HG02943 (cell line): ENCODE data around the gene SLC25A45.

Experiments used
- ATAC-seq: cut with Tn5 transposase; IDR thresholded peaks from one replicate; pipeline ENCODE4 v1.9.1; 2021; ENCODE audit warnings: mild to moderate bottlenecking, low read depth, moderate library complexity; ENCODE audit not compliant: unreplicated experiment

Gene SLC25A45

GRCh38 chr11:65404638-65405339 lies 22.3 kb upstream of the SLC25A45 start:
- no peak for ATAC-seq

DNA sequence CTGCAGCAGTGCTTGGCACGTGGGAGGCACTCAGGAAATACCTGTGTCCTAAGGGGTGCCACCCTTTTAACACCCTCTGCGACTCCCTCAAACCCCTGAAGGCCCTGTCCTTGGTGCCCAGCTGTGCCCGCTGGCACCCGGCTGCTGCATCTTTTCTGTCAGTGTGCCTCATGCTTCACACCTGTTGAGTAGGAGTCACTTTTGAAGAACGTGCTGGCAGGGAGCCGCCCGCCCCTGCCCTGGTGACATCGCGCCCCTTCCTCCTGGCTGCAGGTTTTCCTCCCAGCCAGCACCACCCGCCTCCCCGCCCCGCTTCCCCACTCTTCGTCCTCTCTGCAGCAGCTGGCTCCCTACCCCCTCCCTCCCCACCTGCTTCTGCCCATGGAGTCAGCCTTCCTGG lies 21.8 kb upstream of the SLC25A45 start:
- ATAC-seq = no peak

- no peak for ATAC-seq
Measured at GRCh38 chr11:65403607-65404121, 21.2 kb upstream of the SLC25A45 start.

DNA sequence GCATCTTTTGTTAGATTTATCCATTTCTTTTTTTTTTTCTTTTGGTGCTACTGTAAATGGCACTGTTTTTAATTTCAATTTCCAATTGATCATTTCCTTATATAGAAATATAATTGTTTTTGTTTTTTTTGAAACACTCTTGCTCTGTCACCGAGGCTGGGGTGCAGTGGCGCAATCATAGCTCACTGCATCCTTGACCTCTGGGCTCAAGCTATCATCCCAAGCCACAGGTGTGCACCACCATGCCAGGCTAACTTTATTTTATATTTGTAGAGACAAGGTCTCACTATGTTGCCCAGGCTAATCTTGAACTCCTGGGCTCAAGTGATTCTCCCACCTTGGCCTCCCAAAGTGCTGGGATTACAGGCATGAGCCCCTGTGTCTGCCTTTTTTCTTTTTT lies 20.3 kb upstream of the SLC25A45 start:
- no peak for ATAC-seq

- ATAC-seq = no peak
Measured at GRCh38 chr11:65401803-65402248, 19.4 kb upstream of the SLC25A45 start.

DNA sequence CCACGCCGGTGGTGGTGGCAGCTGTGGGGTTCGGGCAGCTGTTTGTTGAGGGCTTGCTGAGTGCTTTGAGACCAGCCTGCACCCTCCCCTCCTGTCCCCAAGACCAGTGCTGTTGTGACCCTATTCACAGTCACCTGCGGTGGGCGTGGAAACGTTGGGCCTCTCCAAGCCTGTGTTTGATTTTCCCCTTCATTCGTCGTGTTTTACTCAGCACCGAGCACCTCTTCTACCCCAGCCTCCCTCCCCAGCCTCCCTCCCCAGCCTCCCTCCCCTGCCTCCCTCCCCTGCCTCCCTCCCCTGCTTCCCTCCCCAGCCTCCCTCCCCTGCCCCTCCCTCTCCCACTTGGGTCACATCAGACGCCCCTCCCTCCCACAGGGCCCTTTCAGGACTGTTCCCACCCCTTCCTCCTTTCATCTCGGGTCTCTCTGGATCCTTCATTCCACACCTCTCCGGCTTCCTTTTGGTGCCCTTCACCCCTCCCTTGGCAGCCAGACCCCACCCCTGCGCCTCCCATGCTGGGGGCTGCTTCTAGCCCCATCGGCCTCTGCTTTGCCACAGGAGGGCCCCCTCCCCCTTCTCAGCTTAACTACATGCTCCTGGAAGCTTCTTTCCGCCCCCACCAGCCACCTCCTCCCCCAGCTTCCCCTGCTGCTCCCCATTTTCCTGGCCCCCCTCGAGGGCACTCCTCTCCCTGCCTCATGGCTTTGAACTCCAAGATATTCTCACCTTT lies 18.8 kb upstream of the SLC25A45 start:
- ATAC-seq = no peak

- no peak for ATAC-seq
Measured at GRCh38 chr11:65400307-65401072, 18.0 kb upstream of the SLC25A45 start.

GRCh38 chr11:65399845-65400244 lies 17.4 kb upstream of the SLC25A45 start:
- ATAC-seq = no peak

- no peak for ATAC-seq
Measured at GRCh38 chr11:65399249-65399648, 16.8 kb upstream of the SLC25A45 start.

DNA sequence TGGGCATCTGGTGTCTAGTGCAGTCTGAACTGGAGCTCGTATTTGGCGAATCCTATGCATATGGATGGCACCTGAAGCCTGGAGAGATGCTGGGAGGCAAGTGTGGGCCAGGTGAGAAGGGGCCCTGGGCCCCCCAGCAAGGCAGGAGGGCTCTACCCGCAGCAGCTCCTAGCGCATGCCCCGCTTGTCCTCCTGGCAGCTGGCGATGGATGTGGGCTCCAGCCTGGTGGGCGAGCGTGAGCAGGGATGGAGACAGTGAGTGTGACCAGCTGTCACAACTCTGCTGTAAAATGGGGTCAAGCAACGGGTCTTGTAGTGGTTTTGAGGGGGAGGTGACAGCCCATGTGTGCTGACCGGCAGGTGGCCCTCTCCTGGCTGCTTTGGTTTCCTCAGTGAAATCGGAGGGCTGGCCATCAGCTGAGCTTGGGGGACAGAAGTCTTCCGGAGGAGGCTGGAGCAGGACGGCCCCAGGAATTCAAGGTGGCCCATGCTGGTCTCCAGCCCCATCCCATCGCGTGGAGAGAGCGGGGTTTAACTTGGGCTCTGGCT lies 16.0 kb upstream of the SLC25A45 start:
- ATAC-seq = no peak

DNA sequence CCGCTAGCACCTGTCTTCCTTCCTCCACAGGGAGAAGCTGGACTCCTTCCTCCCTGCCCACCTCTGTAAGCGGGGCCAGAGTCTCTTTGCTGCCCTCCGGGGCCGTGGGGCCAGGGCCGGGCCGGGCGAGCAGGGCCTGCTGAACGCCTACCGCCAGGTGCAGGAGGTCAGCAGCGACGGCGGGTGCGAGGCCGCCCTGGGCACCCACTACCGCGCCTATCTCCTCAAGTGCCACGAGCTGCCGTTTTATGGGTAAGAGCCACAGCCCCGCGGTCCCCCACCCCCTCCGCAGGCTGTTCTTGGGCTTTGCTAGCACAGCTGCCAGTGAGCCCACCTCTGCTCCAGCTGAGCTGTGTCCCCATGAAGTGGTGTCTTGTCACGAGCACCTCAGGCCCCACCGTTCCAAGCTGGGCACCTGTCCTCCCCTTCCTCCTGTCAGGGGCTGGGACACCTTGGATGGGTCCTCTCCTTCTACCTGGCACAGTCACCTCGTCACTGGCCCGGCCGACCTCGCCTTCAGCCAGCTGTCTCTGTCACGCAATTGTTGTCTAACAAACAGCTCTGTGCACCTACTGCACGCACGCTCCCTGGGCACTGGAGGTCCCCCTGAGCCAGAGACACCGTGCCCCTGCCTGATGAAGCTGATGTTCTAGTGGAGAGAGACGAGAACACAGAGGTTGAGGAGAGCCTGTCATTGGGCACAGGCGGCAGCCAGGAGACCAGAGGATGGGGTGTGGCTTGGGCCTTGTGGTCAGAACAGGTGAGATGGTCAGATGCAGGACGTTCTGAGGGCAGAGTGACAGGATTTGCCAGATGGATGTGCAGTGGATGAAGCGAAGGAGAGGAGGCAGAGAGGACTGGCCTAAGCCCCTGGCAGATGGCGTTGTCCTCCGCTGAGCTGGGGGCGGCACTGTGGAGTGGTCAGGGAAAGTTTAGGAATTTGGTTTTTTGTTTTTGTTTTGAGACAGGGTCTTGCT lies 14.6 kb upstream of the SLC25A45 start:
- ATAC-seq = no peak

DNA sequence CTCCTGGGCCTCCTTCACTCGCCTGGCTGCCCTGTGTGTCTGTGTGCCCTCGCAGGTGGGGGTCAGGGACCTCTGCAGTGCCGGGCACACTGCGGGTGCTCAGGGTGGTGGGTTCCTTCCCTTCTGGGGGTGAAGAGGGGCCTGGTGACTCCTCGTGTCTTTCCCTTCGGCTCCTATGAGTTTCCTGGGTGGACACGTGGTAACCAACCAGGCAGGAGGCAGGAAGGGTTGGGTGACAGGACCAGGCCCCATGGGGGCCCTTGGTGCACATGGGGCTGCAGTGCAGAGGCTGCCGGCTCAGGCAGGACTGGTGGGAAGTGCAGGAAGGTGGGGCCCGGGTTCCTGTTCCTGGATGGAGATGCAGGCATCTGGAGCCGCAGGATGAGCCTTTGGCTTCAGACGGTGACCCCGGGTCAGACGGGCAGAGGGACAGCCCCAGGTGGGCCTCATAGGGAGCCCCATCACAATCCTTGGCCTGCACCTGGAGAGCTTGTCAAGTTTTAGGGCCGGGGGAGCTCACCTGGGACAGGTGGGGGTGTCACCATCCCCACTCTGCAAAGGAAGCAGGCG lies 13.6 kb upstream of the SLC25A45 start:
- no peak for ATAC-seq

GRCh38 chr11:65394125-65394536 lies 11.7 kb upstream of the SLC25A45 start:
- ATAC-seq = no peak

GRCh38 chr11:65393513-65394079 lies 11.2 kb upstream of the SLC25A45 start:
- ATAC-seq = no peak

DNA sequence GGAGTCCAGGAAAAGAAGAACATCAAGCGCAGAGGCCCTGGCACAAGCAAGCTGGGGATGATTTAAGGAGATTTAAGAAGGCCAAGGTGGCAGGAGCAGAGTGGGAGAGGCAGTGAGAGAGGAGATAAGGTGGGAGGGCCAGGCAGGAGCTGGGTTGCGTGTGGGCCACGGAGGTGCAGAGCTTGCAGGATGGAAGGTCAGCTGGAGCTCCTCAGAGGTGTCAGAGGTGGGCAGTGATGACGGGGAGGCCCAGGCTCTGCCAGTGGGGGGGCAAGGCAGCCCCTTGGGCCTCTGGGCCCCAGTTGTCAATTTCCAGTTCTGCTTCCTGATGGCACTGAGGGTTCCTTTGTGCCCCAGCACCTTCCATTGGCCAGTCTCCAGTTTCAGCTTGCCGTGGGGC lies 10.5 kb upstream of the SLC25A45 start:
- ATAC-seq = no peak

- no peak for ATAC-seq
Measured at GRCh38 chr11:65392186-65392829, 9.9 kb upstream of the SLC25A45 start.

DNA sequence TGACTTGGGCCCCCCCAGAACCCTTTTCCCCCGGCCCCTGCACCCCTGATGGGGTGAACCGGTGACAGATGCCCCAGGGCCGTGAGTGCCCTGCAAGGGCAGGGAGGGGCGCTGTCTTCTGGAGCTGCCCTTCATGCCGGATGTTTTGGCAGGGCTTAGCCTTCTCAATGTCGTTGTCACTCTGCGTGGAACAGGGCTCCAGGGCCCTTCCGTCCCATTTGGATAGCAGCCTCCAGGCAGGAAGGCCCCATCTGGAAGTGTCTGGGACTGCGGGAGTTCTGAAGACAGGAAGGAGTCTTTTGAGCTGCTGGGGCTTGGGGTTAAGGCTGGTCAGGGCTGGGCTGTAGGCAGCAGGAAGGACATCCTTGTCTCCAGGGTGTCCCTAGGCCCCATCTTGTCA lies 8.6 kb upstream of the SLC25A45 start:
- ATAC-seq = no peak

GRCh38 chr11:65390099-65390941 lies 7.9 kb upstream of the SLC25A45 start:
- ATAC-seq = no peak
